HepG2 (cell line): ENCODE data around the gene PI3. TPM values are rescaled to one million over a fixed set of nuclear protein-coding genes. Genes with fewer than 3 reads are reported as not detected.

Experiments used
- CTCF ChIP-seq: sonication (generic); formaldehyde crosslinking; IDR thresholded peaks from 2 replicates; pipeline ENCODE4 v1.5.0; 2020; ENCODE audit warnings: mild to moderate bottlenecking, missing genetic modification reagents, moderate library complexity
- polyA plus RNA-seq, 8 experiments: library from polyadenylated mRNA; depleted of rRNA in 3 of 8; stranded (reverse) in 7 of 8; unstranded in 1 of 8; fragments of >200 nt; fragmentation: Illumina TruSeq in 4 of 8; extraction: Trizol in 4 of 8; gene quantifications; 2 replicates each; pipeline versions ENCODE4 v1.2.1 to v1.2.3, GENCODE V29; 2011 to 2016; ENCODE audit warnings: low read depth in 4 of 8, missing spikeins in 1 of 8, mixed read lengths in 1 of 8; ENCODE audit not compliant: insufficient read depth in 1 of 8
- total RNA-seq, 5 experiments: library from RNA; depleted of rRNA; stranded (reverse); fragments of >200 nt; fragmentation: Illumina TruSeq; extraction: Trizol; gene quantifications; 2 replicates each; pipeline ENCODE4 v1.2.3, GENCODE V29; 2016; ENCODE audit warnings: low read depth in 1 of 5
- TF ChIP-seq, protein P1 (sequence below): sonication (generic); formaldehyde crosslinking; IDR thresholded peaks from 2 replicates; pipeline ENCODE4 v1.8.1; 2022; ENCODE audit warnings: mild to moderate bottlenecking, missing genetic modification reagents

The PI3 gene
- total and polyA plus RNA-seq, 2 of the 13 experiments (the other 11 are each of a cell fraction or from before 2014, with no cell fraction given), result 0.22 TPM; not detected in 1

- TF ChIP-seq CTCF (CRISPR knock-in tag), result no peak
- TF ChIP-seq, protein P1, sequence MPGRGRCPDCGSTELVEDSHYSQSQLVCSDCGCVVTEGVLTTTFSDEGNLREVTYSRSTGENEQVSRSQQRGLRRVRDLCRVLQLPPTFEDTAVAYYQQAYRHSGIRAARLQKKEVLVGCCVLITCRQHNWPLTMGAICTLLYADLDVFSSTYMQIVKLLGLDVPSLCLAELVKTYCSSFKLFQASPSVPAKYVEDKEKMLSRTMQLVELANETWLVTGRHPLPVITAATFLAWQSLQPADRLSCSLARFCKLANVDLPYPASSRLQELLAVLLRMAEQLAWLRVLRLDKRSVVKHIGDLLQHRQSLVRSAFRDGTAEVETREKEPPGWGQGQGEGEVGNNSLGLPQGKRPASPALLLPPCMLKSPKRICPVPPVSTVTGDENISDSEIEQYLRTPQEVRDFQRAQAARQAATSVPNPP, result no peak
Observed at GRCh38 chr20:45223136-45223535, 48.4 kb downstream of the PI3 start (continued).

Other genes starting within 250 kb of the PI3 start
- 52.0 and 73.0 TPM in 2 replicates for gene TOMM34, start 214.5 kb upstream of the PI3 start, total RNA-seq (2016; rRNA removed; fragmentation: Illumina TruSeq; extraction: Trizol)
- gene TOMM34, start 214.5 kb upstream of the PI3 start, polyA plus RNA-seq (2011; rRNA removed), result 36.2 and 38.3 TPM in 2 replicates
- gene STK4, start 208.4 kb upstream of the PI3 start, total RNA-seq (2016; rRNA removed; fragmentation: Illumina TruSeq; extraction: Trizol), result 38.3 and 61.4 TPM in 2 replicates
- 21.2 and 25.6 TPM in 2 replicates for gene STK4, start 208.4 kb upstream of the PI3 start, polyA plus RNA-seq (2011; rRNA removed)
- gene KCNS1, start 73.8 kb upstream of the PI3 start, total RNA-seq (2016; rRNA removed; fragmentation: Illumina TruSeq; extraction: Trizol), result not detected in 2 replicates
- 0.03 TPM in 1 of 2 replicates, not detected in the other for gene KCNS1, start 73.8 kb upstream of the PI3 start, polyA plus RNA-seq (2011; rRNA removed)
- not detected in 2 replicates for gene WFDC5, start 59.7 kb upstream of the PI3 start, total RNA-seq (2016; rRNA removed; fragmentation: Illumina TruSeq; extraction: Trizol)
- gene WFDC5, start 59.7 kb upstream of the PI3 start, polyA plus RNA-seq (2011; rRNA removed), result not detected in 2 replicates
- not detected in 2 replicates for gene WFDC12, start 50.4 kb upstream of the PI3 start, total RNA-seq (2016; rRNA removed; fragmentation: Illumina TruSeq; extraction: Trizol)
- not detected in 2 replicates for gene WFDC12, start 50.4 kb upstream of the PI3 start, polyA plus RNA-seq (2011; rRNA removed)
- gene SEMG1, start 32.1 kb downstream of the PI3 start, total RNA-seq (2016; rRNA removed; fragmentation: Illumina TruSeq; extraction: Trizol), result not detected in 2 replicates
- gene SEMG1, start 32.1 kb downstream of the PI3 start, polyA plus RNA-seq (2011; rRNA removed), result not detected in 2 replicates
- gene SEMG2, start 46.5 kb downstream of the PI3 start, total RNA-seq (2016; rRNA removed; fragmentation: Illumina TruSeq; extraction: Trizol), result not detected in 2 replicates
- not detected in 2 replicates for gene SEMG2, start 46.5 kb downstream of the PI3 start, polyA plus RNA-seq (2011; rRNA removed)
- gene SLPI, start 79.7 kb downstream of the PI3 start, total RNA-seq (2016; rRNA removed; fragmentation: Illumina TruSeq; extraction: Trizol), result not detected in 2 replicates
- gene SLPI, start 79.7 kb downstream of the PI3 start, polyA plus RNA-seq (2011; rRNA removed), result 0.13 TPM in 1 of 2 replicates, not detected in the other
- not detected in 2 replicates for gene RBPJL, start 131.9 kb downstream of the PI3 start, total RNA-seq (2016; rRNA removed; fragmentation: Illumina TruSeq; extraction: Trizol)
- not detected in 2 replicates for gene RBPJL, start 131.9 kb downstream of the PI3 start, polyA plus RNA-seq (2011; rRNA removed)
- gene MATN4, start 133.4 kb downstream of the PI3 start, total RNA-seq (2016; rRNA removed; fragmentation: Illumina TruSeq; extraction: Trizol), result not detected in 2 replicates
- 0.04 TPM in 1 of 2 replicates, not detected in the other for gene MATN4, start 133.4 kb downstream of the PI3 start, polyA plus RNA-seq (2011; rRNA removed)
- 36.0 and 65.1 TPM in 2 replicates for gene SDC4, start 173.5 kb downstream of the PI3 start, total RNA-seq (2016; rRNA removed; fragmentation: Illumina TruSeq; extraction: Trizol)
- 49.0 and 67.2 TPM in 2 replicates for gene SDC4, start 173.5 kb downstream of the PI3 start, polyA plus RNA-seq (2011; rRNA removed)
- gene SYS1, start 188.3 kb downstream of the PI3 start, total RNA-seq (2016; rRNA removed; fragmentation: Illumina TruSeq; extraction: Trizol), result 22.0 and 38.3 TPM in 2 replicates
- gene SYS1, start 188.3 kb downstream of the PI3 start, polyA plus RNA-seq (2011; rRNA removed), result 65.6 and 75.9 TPM in 2 replicates
- not detected in 2 replicates for gene TP53TG5, start 203.4 kb downstream of the PI3 start, total RNA-seq (2016; rRNA removed; fragmentation: Illumina TruSeq; extraction: Trizol)
- gene TP53TG5, start 203.4 kb downstream of the PI3 start, polyA plus RNA-seq (2011; rRNA removed), result 0.11 TPM in 1 of 2 replicates, not detected in the other
- 16.7 and 19.6 TPM in 2 replicates for gene DBNDD2, start 233.4 kb downstream of the PI3 start, total RNA-seq (2016; rRNA removed; fragmentation: Illumina TruSeq; extraction: Trizol)
- gene DBNDD2, start 233.4 kb downstream of the PI3 start, polyA plus RNA-seq (2011; rRNA removed), result 47.6 and 50.4 TPM in 2 replicates
- 26.4 and 65.9 TPM in 2 replicates for gene PIGT, start 241.2 kb downstream of the PI3 start, total RNA-seq (2016; rRNA removed; fragmentation: Illumina TruSeq; extraction: Trizol)
- 74.1 and 85.7 TPM in 2 replicates for gene PIGT, start 241.2 kb downstream of the PI3 start, polyA plus RNA-seq (2011; rRNA removed)